GM21723 (cell line): ENCODE data around the gene EP300.
"Not testable (repeated sequence)": the region's sequence is repeated elsewhere in the genome, so short reads cannot be mapped to it uniquely, and the experiment has no call there.

Experiments used
- ATAC-seq: cut with Tn5 transposase; IDR thresholded peaks from one replicate; pipeline ENCODE4 v1.9.1; 2021; ENCODE audit warnings: mild to moderate bottlenecking, moderate library complexity; ENCODE audit not compliant: unreplicated experiment

Gene EP300

DNA sequence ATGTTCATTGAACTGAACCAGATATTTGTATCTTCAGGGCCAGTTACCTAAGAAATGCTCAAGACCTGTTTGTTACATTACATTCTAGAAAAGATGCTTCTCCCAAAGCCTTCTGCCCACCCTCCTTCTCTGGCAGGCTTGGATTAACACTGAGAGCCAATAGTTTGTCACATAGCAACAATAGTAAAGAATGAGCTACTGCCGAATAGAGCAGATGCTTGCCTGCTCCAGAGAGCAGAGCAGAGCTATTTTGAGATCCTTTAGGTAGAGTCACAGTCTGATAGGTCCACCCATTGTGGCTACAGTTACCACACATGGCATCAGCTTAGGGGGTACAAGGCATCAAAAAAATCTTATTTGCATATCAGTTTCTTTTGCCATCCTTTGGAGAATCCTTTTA lies 13.5 kb upstream of the EP300 start:
- ATAC-seq: no peak

DNA sequence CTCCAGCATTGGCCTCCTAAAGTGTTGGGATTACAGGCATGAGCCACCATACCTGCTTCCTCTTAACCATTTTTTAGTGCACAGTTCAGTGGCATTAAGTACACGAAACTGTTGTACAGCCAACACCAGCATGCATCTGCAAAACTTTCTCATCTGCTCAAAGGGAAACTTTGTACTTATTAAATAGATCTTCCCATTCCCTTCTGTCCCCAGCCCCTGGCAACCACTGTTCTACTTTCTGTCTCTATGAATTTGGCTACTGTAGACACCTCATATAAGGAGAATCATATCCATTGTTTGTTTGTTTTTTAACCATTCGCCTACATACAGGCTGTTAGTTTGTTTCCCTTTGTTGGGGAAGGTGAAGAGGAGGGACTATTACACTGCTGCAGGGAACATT lies 6.5 kb upstream of the EP300 start:
- no peak for ATAC-seq

DNA sequence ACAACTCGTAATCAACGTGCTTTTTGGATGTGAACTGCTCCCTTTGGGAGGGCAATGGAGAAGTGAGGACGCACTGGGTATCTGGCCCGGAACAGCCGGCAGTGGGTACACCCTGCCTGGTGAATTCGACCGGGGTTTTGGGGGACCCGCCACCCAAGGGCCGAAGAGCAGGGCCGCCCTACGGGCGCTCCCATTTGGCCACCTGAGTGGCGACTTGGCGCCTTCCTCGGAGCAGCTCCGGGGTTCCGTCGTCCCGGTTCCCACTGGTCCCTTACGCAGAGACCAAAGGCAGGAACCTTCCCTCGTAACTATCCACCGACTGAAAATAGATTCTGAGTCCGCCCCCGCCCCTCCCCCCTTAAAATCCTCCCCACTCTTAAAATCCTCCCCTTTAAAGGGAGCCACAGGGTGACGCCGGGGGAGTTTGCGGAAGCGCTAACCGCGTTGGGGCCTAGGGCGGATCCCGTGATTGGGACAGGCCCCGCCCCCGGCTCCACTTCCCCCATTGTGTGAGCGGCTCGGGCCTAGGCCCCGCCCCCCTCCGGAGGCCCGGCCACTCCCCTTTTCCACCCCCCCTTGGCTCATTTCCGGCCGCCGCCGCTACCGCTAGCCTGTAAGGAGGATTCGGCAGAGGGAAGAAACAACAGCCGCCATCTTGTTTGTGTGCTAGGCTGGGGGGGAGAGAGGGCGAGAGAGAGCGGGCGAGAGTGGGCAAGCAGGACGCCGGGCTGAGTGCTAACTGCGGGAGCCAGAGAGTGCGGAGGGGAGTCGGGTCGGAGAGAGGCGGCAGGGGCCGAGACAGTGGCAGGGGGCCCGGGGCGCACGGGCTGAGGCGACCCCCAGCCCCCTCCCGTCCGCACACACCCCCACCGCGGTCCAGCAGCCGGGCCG lies 1.0 kb upstream of the EP300 start:
- ATAC-seq: peak; percentile 70

DNA sequence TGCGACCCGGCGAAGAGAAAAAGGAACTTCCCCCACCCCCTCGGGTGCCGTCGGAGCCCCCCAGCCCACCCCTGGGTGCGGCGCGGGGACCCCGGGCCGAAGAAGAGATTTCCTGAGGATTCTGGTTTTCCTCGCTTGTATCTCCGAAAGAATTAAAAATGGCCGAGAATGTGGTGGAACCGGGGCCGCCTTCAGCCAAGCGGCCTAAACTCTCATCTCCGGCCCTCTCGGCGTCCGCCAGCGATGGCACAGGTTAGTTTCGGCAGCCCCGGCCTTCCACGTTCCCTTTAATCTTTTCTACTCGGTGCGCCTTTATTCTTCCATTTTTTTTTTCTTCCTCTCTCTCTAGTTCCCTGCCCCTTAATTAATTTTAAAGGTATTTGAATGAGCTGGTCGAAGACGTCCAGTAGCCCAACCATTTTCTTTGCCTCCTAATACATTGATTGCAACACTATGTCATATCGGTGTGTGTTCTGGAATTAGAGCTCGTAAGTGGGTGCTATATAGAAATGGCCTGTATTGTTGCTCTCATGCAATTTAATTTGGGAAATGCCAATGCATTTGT lies 537 bp downstream of the EP300 start:
- no peak for ATAC-seq

DNA sequence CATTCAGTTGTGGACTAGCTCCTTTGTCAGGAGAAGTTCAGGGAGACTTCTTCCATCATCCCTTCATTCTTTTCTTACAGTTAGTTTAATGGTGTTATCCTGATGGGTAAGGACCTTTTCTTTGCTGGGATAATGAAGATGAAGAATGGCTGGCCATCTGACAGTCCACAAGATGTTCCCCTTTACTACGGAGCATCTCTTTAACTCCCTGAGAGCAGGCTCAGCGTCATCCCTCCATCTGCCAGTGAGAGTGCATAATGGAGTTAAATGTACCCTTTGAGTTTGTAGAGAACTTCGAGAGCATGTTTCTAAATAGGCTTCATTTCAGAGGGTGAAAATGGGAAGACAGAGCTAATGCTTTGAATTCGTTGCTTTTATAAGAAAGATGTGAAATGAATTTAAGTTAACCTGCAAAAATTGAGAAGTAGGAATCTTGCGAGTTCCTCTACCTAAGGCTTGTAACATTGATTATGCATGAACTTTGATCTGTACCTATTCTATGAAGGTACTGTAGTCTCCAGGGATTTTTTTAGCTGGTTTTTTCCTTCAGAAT lies 1.7 kb downstream of the EP300 start:
- ATAC-seq: no peak

DNA sequence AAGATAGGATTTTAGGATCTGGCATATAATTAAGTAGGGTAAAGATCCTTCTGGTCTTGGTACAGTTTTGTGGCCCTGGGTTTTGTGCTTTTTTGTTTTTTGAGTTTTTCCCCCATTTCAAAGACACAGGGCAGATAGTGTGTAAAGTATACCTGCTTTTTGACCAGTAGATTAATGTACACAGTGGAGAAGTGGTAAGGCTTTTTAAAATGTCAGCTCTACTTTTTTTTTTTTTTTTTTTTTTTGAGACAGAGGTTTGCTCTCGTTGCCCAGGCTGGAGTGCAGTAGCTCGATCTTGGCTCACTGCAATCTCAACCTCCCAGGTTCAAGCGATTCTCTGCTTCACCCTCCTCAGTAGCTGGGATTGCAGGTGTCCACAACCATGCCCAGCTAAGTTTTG lies 4.0 kb downstream of the EP300 start:
- no peak for ATAC-seq

- no peak for ATAC-seq
These were observed 4.4 kb downstream of the EP300 start for GRCh38 chr22:41096841-41097240.

- no peak for ATAC-seq
These were observed 6.6 kb downstream of the EP300 start for GRCh38 chr22:41099036-41099435.

GRCh38 chr22:41106122-41106968 lies 14.0 kb downstream of the EP300 start:
- no peak for ATAC-seq

GRCh38 chr22:41106969-41107325 lies 14.6 kb downstream of the EP300 start:
- ATAC-seq: not testable (repeated sequence)

DNA sequence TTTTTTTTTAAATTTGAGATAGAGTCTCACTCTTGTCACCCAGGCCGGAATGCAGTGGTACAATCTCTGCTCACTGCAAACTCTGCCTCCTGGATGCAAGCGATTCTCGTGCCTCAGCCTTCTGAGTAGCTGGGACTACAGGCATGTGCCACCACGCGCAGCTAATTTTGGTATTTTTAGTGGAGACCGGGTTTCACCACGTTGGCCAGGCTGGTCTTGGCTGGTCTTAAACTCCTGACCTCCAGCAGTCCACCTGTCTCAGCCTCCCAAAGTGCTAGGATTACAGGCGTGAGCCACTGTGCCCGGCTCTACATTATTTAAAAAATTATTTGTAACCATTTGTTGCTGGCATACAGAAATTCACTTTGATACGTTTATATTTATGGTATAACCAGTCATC lies 18.6 kb downstream of the EP300 start:
- no peak for ATAC-seq

- ATAC-seq: no peak
These were observed 23.9 kb downstream of the EP300 start for GRCh38 chr22:41116342-41116741.

GRCh38 chr22:41117127-41117965 lies 25.0 kb downstream of the EP300 start:
- no peak for ATAC-seq

DNA sequence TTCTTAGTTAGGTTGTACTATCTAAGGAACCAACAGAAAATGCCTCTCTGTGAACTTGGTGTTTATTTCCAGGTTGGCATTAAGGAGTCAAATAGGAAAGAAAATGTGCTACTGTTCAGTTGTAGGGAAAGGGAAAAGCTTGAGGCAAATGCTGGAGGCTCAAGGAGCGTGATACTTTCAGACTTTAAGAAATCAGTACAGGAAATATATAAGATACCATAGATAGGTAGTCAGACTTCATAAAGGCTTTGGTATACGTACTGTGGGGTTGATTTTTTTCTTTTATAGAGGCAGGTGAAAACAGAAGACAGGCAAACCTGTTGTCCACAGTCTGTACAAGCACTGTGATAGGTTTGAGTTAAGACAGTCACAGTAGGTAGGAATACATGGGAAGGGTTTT lies 30.8 kb downstream of the EP300 start:
- ATAC-seq: no peak

DNA sequence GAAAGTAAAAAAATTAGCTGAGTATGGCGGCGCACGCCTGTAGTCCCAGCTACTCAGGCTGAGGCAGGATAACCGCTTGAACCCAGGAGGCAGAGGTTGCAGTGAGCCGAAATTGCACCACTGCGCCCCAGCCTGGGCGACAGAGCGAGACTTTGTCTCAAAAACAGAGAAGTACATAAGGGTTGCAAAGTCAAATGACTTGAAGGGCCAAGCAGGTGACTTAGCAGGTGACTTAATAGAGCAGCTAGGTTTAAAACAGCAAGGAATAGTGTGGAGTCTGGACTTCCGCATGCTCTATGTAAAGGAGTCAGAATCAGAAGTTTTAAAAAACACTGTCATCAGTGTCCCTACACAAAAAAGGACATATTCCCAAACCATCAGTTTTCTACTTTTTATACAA lies 31.7 kb downstream of the EP300 start:
- ATAC-seq: no peak

GRCh38 chr22:41127451-41127850 lies 35.1 kb downstream of the EP300 start:
- ATAC-seq: no peak

DNA sequence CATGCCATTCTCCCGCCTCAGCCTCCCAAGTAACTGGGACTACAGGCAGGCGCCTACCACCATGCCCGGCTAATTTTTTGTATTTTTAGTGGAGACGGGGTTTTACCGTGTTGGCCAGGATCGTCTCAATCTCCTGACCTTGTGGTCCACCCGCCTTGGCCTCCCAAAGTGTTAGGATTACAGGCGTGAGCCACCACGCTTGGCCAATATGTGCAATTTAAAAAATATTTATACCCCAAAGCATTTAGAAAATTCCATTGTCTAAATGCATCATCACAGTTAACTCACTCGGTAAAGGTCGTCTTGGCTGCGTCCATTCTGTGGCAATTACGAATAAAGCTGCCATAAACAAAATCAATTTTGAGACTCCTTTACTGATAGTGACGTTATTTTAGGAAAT lies 36.2 kb downstream of the EP300 start:
- ATAC-seq: no peak

- ATAC-seq: no peak
These were observed 40.2 kb downstream of the EP300 start for GRCh38 chr22:41132550-41132949.

DNA sequence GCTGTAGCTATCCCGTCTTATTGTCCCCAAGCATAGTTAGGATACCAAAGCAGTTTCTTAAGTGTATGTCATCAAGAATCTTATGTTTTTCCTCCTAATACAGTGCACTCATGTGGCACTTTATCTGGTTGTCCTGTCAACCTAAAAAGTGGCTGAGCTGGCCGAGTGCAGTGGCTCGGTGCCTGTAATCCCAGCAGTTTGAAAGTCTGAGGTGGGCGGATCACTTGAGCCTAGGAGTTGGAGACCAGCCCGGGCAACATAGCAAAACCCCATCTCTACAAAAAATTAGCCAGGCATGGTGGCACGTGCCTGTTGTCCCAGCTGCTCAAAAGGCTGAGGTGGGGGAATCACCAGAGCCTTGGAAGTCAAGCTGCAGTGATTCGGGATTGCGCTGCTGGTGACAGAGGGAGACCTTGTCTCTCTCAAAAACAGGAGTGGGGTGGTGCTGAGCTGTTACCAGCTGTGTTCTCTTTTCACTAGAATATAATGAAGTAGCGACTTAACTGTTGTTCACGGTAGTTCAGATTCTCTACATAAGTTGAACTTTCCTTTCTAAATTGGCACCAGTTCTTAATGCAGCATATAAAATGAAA lies 48.1 kb downstream of the EP300 start:
- ATAC-seq: no peak

- ATAC-seq: not testable (repeated sequence)
These were observed 53.5 kb downstream of the EP300 start for GRCh38 chr22:41145921-41146320.
